ENCODE results near the gene DENND4C. TPM values are rescaled to one million over a fixed set of nuclear protein-coding genes. Genes with fewer than 3 reads are reported as not detected.

The DENND4C gene
- total and polyA plus RNA-seq, 3 donors from 2014 or later, result 28.8 to 136 (median 126) TPM

GRCh38 chr9:19369107-19369506 lies 138.6 kb downstream of the DENND4C start:
- intact Hi-C loops (cut with DNase I; ENCODE audit: low total_unique reads), result no loop called here
- no peak for TF ChIP-seq CTCF (IDR thresholded peaks at IDR 0.05)
- no peak for TF ChIP-seq POLR2A (IDR thresholded peaks at IDR 0.05)
- Histone ChIP-seq H3K9me3 (no peaks in the 10 kb centered on the region), H3K4me1 (peaks cover 3% of the 10 kb centered on the region), H3K27ac (no peak overlapping the region), H3K4me3 (no peak overlapping the region), H3K36me3 (ENCODE audit: low read depth, missing control alignments) (no peaks in the 10 kb centered on the region), H3K27me3 (no peaks in the 10 kb centered on the region)
- 92 to 95% methylated on average over 2 of the region's 2 CpGs for WGBS, 2 donors
- DNase-seq, result no peak

GRCh38 chr9:19371942-19372341 lies 141.4 kb downstream of the DENND4C start:
- TF ChIP-seq POLR2A (IDR thresholded peaks at IDR 0.05) (no peak), CTCF (IDR thresholded peaks at IDR 0.05) (no peak)
- intact Hi-C loops (cut with DNase I; ENCODE audit: low total_unique reads), result no loop called here
- Histone ChIP-seq H3K9me3 (no peaks in the 10 kb centered on the region), H3K36me3 (ENCODE audit: low read depth, missing control alignments) (no peaks in the 10 kb centered on the region), H3K4me1 (peaks cover 3% of the 10 kb centered on the region), H3K27ac (no peak overlapping the region), H3K27me3 (no peaks in the 10 kb centered on the region), H3K4me3 (no peak overlapping the region)
- 80 to 84% methylated on average over 5 of the region's 5 CpGs for WGBS, 2 donors
- DNase-seq, result no peak

GRCh38 chr9:19372567-19372966 lies 142.1 kb downstream of the DENND4C start:
- peaks cover 3% of the 10 kb centered on the region for H3K4me1 ChIP-seq
- no peak for TF ChIP-seq POLR2A (IDR thresholded peaks at IDR 0.05)
- TF ChIP-seq CTCF (IDR thresholded peaks at IDR 0.05), result no peak
- WGBS, 2 donors, result 90 to 95% methylated on average over 8 of the region's 8 CpGs
- DNase-seq, result no peak
- H3K36me3 ChIP-seq (ENCODE audit: low read depth, missing control alignments), result no peaks in the 10 kb centered on the region
- intact Hi-C loops (cut with DNase I; ENCODE audit: low total_unique reads), result no loop called here
- no peak overlapping the region for H3K4me3 ChIP-seq
- H3K27ac ChIP-seq, result no peak overlapping the region
- no peaks in the 10 kb centered on the region for H3K27me3 ChIP-seq
- no peaks in the 10 kb centered on the region for H3K9me3 ChIP-seq

GRCh38 chr9:19373527-19373926 lies 143.0 kb downstream of the DENND4C start:
- H3K4me1 ChIP-seq, result peaks cover 3% of the 10 kb centered on the region
- no peaks in the 10 kb centered on the region for H3K27me3 ChIP-seq
- DNase-seq, result no peak
- TF ChIP-seq CTCF (IDR thresholded peaks at IDR 0.05), result no peak
- TF ChIP-seq POLR2A (IDR thresholded peaks at IDR 0.05), result no peak
- H3K9me3 ChIP-seq, result no peaks in the 10 kb centered on the region
- no peak overlapping the region for H3K27ac ChIP-seq
- H3K36me3 ChIP-seq (ENCODE audit: low read depth, missing control alignments), result no peaks in the 10 kb centered on the region
- H3K4me3 ChIP-seq, result no peak overlapping the region
- intact Hi-C loops (cut with DNase I; ENCODE audit: low total_unique reads), result no loop called here

- intact Hi-C loops (cut with DNase I; ENCODE audit: low total_unique reads), result loop anchor here (5.0 kb wide), 1 partner anchor 143 kb away; the partner anchor contains the start of gene DENND4C
- H3K36me3 ChIP-seq (ENCODE audit: low read depth, missing control alignments), result no peaks in the 10 kb centered on the region
- H3K4me1 ChIP-seq, result peaks cover 8% of the 10 kb centered on the region
- H3K4me3 ChIP-seq, result no peak overlapping the region
- no peaks in the 10 kb centered on the region for H3K9me3 ChIP-seq
- H3K27me3 ChIP-seq, result no peaks in the 10 kb centered on the region
- DNase-seq, result no peak
- no peak overlapping the region for H3K27ac ChIP-seq
- TF ChIP-seq CTCF (IDR thresholded peaks at IDR 0.05) (no peak), POLR2A (IDR thresholded peaks at IDR 0.05) (no peak)
These were observed 145.0 kb downstream of the DENND4C start for GRCh38 chr9:19375538-19375937.

All from testis (tissue), 3 donors.